ENCODE measurements around the gene TBX6.
"Not testable (repeated sequence)": the region's sequence is repeated elsewhere in the genome, so short reads cannot be mapped to it uniquely, and the experiment has no call there.

The TBX6 gene

DNA sequence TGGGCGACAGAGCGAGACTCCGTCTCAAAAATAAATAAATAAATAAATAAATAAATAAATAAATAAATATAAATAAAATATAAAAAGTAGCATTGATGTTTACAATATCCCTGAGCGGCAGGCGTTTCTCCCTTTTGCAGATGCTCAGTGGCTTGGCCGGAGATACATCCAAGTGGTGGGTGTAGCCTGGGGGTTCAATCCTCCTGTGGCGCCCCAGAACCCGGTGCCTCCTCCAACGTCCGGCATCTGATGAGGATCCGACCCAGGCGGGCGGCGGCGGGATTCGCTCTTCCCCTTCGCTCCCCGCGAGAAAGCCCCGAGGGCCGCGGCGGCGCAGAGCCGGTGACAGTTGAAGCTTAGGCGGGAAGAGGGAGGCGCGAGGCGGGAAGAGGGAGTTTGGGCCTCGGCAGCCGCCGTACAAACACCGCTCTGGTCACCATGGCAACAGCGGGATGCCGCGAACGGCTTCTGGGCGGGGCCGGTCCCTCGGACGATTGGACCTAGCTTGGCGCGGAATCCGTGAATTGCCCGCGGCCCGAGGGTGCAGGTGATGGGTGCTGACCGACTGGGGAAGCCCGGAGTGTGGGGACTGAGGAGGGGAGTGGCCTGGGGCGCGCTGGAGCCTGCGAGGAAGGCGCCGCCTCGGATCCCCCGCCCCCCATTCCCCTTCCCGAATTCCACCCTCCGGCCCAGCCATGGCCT lies 38.9 kb downstream of the TBX6 start:
- WGBS, 2 experiments, result 3 to 4% methylated on average over 55 to 56 of the region's 58 CpGs
- H3K4me1 ChIP-seq (ENCODE audit: control insufficient read depth, insufficient read depth, low read length), result no peaks in the 10 kb centered on the region
- H3K27me3 ChIP-seq (ENCODE audit: control insufficient read depth, insufficient read depth, low read length, poor library complexity, severe bottlenecking), result no peaks in the 10 kb centered on the region
- H3K9me3 ChIP-seq (ENCODE audit: control insufficient read depth, low read length), result no peaks in the 10 kb centered on the region
- no peak overlapping the region for H3K27ac ChIP-seq (ENCODE audit: insufficient read depth, low read depth, low read length, poor library complexity, severe bottlenecking)
- no peaks in the 10 kb centered on the region for H3K36me3 ChIP-seq (ENCODE audit: control insufficient read depth, insufficient read depth, low read length)
- H3K4me3 ChIP-seq (ENCODE audit: insufficient read depth, low read depth, low read length), result peak overlapping the region; percentile 81

- 88 to 92% methylated on average over 3 of the region's 3 CpGs for WGBS, 2 experiments
- Histone ChIP-seq H3K9me3 (ENCODE audit: control insufficient read depth, low read length) (no peaks in the 10 kb centered on the region), H3K36me3 (ENCODE audit: control insufficient read depth, insufficient read depth, low read length) (no peaks in the 10 kb centered on the region), H3K27me3 (ENCODE audit: control insufficient read depth, insufficient read depth, low read length, poor library complexity, severe bottlenecking) (no peaks in the 10 kb centered on the region), H3K27ac (ENCODE audit: insufficient read depth, low read depth, low read length, poor library complexity, severe bottlenecking) (no peak overlapping the region), H3K4me3 (ENCODE audit: insufficient read depth, low read depth, low read length) (no peak overlapping the region), H3K4me1 (ENCODE audit: control insufficient read depth, insufficient read depth, low read length) (no peaks in the 10 kb centered on the region)
Observed at GRCh38 chr16:30051518-30051917, 40.2 kb downstream of the TBX6 start.

DNA sequence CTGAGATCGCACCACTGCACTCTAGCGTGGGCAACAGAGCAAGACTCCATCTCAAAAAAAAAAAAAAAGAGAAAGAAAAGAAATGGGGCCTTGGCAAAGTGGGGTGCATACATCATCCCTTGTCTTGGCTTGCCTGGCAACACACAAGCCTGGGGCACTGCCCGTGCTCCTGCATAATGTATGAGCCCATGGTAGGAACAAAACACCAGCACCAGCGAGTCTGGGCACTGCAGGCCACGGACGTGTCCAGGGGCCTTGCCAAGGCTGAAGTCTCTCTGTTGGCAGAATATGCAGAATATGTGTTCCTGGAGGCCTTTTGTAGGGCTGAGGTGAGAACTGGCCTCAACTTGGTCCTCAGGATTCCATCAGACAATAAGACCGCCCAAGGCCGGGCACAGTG lies 41.9 kb downstream of the TBX6 start:
- Histone ChIP-seq H3K36me3 (ENCODE audit: control insufficient read depth, insufficient read depth, low read length) (no peaks in the 10 kb centered on the region), H3K27me3 (ENCODE audit: control insufficient read depth, insufficient read depth, low read length, poor library complexity, severe bottlenecking) (no peaks in the 10 kb centered on the region), H3K4me1 (ENCODE audit: control insufficient read depth, insufficient read depth, low read length) (no peaks in the 10 kb centered on the region), H3K27ac (ENCODE audit: insufficient read depth, low read depth, low read length, poor library complexity, severe bottlenecking) (no peak overlapping the region), H3K4me3 (ENCODE audit: insufficient read depth, low read depth, low read length) (no peak overlapping the region), H3K9me3 (ENCODE audit: control insufficient read depth, low read length) (no peaks in the 10 kb centered on the region)
- WGBS, 2 experiments, result 94 to 95% methylated on average over 8 of the region's 8 CpGs

GRCh38 chr16:30046588-30046987 lies 45.1 kb downstream of the TBX6 start:
- no peaks in the 10 kb centered on the region for H3K27me3 ChIP-seq (ENCODE audit: control insufficient read depth, insufficient read depth, low read length, poor library complexity, severe bottlenecking)
- H3K4me1 ChIP-seq (ENCODE audit: control insufficient read depth, insufficient read depth, low read length), result no peaks in the 10 kb centered on the region
- no peaks in the 10 kb centered on the region for H3K36me3 ChIP-seq (ENCODE audit: control insufficient read depth, insufficient read depth, low read length)
- H3K4me3 ChIP-seq (ENCODE audit: insufficient read depth, low read depth, low read length), result no peak overlapping the region
- H3K27ac ChIP-seq (ENCODE audit: insufficient read depth, low read depth, low read length, poor library complexity, severe bottlenecking), result no peak overlapping the region
- H3K9me3 ChIP-seq (ENCODE audit: control insufficient read depth, low read length), result no peaks in the 10 kb centered on the region
- 100% methylated on average over 1 of the region's 1 CpG; no CpG with 5 or more reads in 1 of the 2 experiments for WGBS, 2 experiments

DNA sequence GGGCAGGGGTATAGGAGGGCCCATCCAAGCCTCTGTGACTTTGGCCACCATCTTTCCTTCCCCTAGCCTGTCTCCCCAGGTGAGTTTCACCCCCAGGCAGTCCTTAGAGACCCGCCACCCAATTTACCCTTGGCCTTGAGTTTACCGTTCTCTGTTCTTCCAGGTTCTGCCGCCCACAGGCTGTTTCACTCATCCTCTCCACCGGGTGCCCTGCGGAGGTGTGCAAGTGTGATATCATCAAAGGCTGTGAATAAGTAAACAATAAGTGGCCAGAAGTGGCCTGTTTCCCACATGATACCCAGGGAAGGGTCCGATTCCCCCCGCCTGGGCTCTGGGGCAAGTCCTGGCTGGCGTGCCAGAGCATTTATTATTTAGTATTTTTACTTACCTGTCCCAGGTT lies 45.5 kb downstream of the TBX6 start:
- Histone ChIP-seq H3K4me3 (ENCODE audit: insufficient read depth, low read depth, low read length) (no peak overlapping the region), H3K4me1 (ENCODE audit: control insufficient read depth, insufficient read depth, low read length) (no peaks in the 10 kb centered on the region), H3K27me3 (ENCODE audit: control insufficient read depth, insufficient read depth, low read length, poor library complexity, severe bottlenecking) (no peaks in the 10 kb centered on the region), H3K27ac (ENCODE audit: insufficient read depth, low read depth, low read length, poor library complexity, severe bottlenecking) (no peak overlapping the region), H3K36me3 (ENCODE audit: control insufficient read depth, insufficient read depth, low read length) (no peaks in the 10 kb centered on the region), H3K9me3 (ENCODE audit: control insufficient read depth, low read length) (no peaks in the 10 kb centered on the region)
- 86 to 87% methylated on average over 8 of the region's 8 CpGs for WGBS, 2 experiments

GRCh38 chr16:30041841-30042240 lies 49.9 kb downstream of the TBX6 start:
- no peaks in the 10 kb centered on the region for H3K4me1 ChIP-seq (ENCODE audit: control insufficient read depth, insufficient read depth, low read length)
- H3K4me3 ChIP-seq (ENCODE audit: insufficient read depth, low read depth, low read length), result no peak overlapping the region
- H3K27ac ChIP-seq (ENCODE audit: insufficient read depth, low read depth, low read length, poor library complexity, severe bottlenecking), result no peak overlapping the region
- H3K27me3 ChIP-seq (ENCODE audit: control insufficient read depth, insufficient read depth, low read length, poor library complexity, severe bottlenecking), result no peaks in the 10 kb centered on the region
- H3K9me3 ChIP-seq (ENCODE audit: control insufficient read depth, low read length), result no peaks in the 10 kb centered on the region
- 64 to 72% methylated on average over 1 to 2 of the region's 5 CpGs for WGBS, 2 experiments
- no peaks in the 10 kb centered on the region for H3K36me3 ChIP-seq (ENCODE audit: control insufficient read depth, insufficient read depth, low read length)

GRCh38 chr16:30040690-30041089 lies 51.0 kb downstream of the TBX6 start:
- H3K4me1 ChIP-seq (ENCODE audit: control insufficient read depth, insufficient read depth, low read length); H3K27ac ChIP-seq (ENCODE audit: insufficient read depth, low read depth, low read length, poor library complexity, severe bottlenecking); H3K4me3 ChIP-seq (ENCODE audit: insufficient read depth, low read depth, low read length); H3K27me3 ChIP-seq (ENCODE audit: control insufficient read depth, insufficient read depth, low read length, poor library complexity, severe bottlenecking); H3K36me3 ChIP-seq (ENCODE audit: control insufficient read depth, insufficient read depth, low read length); H3K9me3 ChIP-seq (ENCODE audit: control insufficient read depth, low read length): not testable (repeated sequence)
- 85 to 88% methylated on average over 5 of the region's 5 CpGs for WGBS, 2 experiments

- no peak overlapping the region for H3K4me3 ChIP-seq (ENCODE audit: insufficient read depth, low read depth, low read length)
- 84 to 89% methylated on average over 5 of the region's 5 CpGs for WGBS, 2 experiments
- no peaks in the 10 kb centered on the region for H3K4me1 ChIP-seq (ENCODE audit: control insufficient read depth, insufficient read depth, low read length)
- no peaks in the 10 kb centered on the region for H3K36me3 ChIP-seq (ENCODE audit: control insufficient read depth, insufficient read depth, low read length)
- H3K9me3 ChIP-seq (ENCODE audit: control insufficient read depth, low read length), result no peaks in the 10 kb centered on the region
- peaks cover 3% of the 10 kb centered on the region for H3K27me3 ChIP-seq (ENCODE audit: control insufficient read depth, insufficient read depth, low read length, poor library complexity, severe bottlenecking)
- H3K27ac ChIP-seq (ENCODE audit: insufficient read depth, low read depth, low read length, poor library complexity, severe bottlenecking), result no peak overlapping the region
Observed at GRCh38 chr16:30040221-30040620, 51.5 kb downstream of the TBX6 start.

Measured in ectodermal cell (in vitro differentiated cells).